PFSK-1 (cell line): ENCODE data around the gene ZNF354B.

ENCODE experiments used
- FOXP2 ChIP-seq: optimal IDR thresholded peaks from 2 replicates; pipeline ENCODE3; 2011; ENCODE audit warnings: borderline replicate concordance, control low read depth, inconsistent platforms; ENCODE audit not compliant: insufficient read depth; ENCODE audit errors: extremely low read length, extremely low read depth
- POLR2AphosphoS5 ChIP-seq: IDR thresholded peaks from 2 replicates; pipeline ENCODE4 v1.6.1; 2012; ENCODE audit warnings: low read depth, mild to moderate bottlenecking, control low read depth, low read length, moderate library complexity
- SIN3A ChIP-seq: IDR thresholded peaks from 2 replicates; pipeline ENCODE4 v1.6.1; 2012; ENCODE audit warnings: mild to moderate bottlenecking, low read length, moderate library complexity, borderline replicate concordance; ENCODE audit not compliant: insufficient read depth
- TAF1 ChIP-seq: IDR thresholded peaks from 2 replicates; pipeline ENCODE4 v1.6.1; 2012; ENCODE audit warnings: low read length, control low read depth, borderline replicate concordance; ENCODE audit not compliant: insufficient read depth
- TF ChIP-seq, protein P1 (sequence below), 2 experiments: IDR thresholded peaks; 2 replicates each; pipeline versions ENCODE4 v1.6.1 to v1.8.0; 2011 to 2012; ENCODE audit warnings: low read depth in 2 of 2, low read length in 2 of 2, control low read depth in 1 of 2, inconsistent platforms in 1 of 2, mild to moderate bottlenecking in 1 of 2, moderate library complexity in 1 of 2; ENCODE audit not compliant: insufficient read depth in 1 of 2

DNA sequence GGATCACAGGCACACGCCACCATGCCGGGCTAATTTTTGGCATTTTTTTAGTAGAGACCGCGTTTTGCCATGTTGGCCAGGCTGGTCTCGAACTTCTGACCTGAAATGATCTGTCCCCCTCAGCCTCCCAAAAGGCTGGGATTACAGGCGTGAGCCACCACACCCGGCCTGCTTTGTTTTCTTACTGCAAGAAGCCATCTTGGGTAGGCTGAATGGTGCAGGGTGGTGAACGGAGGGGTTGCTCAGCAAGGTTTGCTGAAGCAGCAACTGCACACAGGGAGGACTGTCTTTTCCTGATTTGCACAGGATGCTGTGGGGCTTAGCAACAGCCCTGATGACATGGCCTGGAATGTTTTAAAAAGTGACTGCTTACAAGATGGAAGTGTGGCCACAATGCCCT is 10.7 kb downstream of the ZNF354B start:
- TF ChIP-seq, protein P1, sequence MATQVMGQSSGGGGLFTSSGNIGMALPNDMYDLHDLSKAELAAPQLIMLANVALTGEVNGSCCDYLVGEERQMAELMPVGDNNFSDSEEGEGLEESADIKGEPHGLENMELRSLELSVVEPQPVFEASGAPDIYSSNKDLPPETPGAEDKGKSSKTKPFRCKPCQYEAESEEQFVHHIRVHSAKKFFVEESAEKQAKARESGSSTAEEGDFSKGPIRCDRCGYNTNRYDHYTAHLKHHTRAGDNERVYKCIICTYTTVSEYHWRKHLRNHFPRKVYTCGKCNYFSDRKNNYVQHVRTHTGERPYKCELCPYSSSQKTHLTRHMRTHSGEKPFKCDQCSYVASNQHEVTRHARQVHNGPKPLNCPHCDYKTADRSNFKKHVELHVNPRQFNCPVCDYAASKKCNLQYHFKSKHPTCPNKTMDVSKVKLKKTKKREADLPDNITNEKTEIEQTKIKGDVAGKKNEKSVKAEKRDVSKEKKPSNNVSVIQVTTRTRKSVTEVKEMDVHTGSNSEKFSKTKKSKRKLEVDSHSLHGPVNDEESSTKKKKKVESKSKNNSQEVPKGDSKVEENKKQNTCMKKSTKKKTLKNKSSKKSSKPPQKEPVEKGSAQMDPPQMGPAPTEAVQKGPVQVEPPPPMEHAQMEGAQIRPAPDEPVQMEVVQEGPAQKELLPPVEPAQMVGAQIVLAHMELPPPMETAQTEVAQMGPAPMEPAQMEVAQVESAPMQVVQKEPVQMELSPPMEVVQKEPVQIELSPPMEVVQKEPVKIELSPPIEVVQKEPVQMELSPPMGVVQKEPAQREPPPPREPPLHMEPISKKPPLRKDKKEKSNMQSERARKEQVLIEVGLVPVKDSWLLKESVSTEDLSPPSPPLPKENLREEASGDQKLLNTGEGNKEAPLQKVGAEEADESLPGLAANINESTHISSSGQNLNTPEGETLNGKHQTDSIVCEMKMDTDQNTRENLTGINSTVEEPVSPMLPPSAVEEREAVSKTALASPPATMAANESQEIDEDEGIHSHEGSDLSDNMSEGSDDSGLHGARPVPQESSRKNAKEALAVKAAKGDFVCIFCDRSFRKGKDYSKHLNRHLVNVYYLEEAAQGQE (IDR thresholded peaks at IDR 0.05; ENCODE audit: insufficient read depth in 1 of 2, low read depth in 2 of 2, low read length in 2 of 2), result no peak
- TF ChIP-seq POLR2AphosphoS5 (no peak), TAF1 (no peak), SIN3A (no peak), FOXP2 (no peak)
